ENCODE results near the gene RNGTT.
"Not testable (repeated sequence)": the region's sequence is repeated elsewhere in the genome, so short reads cannot be mapped to it uniquely, and the experiment has no call there.

Gene RNGTT

DNA sequence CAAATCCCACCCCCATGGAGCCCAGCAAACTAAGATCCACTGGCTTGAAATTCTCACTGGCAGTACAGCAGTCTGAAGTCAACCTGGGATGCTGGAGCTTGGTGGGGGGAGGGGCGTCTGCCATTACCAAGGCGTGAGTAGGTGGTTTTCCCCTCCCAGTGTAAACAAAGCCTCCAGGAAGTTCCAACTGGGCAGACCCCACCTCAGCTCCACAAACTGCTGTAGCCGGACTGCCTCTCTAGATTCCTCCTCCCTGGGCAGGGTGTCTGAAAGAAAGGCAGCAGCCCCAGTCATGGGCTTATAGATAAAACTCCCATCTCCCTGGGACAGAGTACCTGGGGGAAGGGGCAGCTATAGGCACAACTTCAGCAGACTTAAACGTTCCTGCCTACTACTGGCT, 135.8 kb downstream of the RNGTT start:
- H3K9ac ChIP-seq (ENCODE audit: low read depth in 1 of 2, low read length in 2 of 2); H3K4me3 ChIP-seq (ENCODE audit: low read depth in 1 of 2, low read length in 2 of 2); H3K27ac ChIP-seq (ENCODE audit: low read depth, low read length); H3K4me1 ChIP-seq (ENCODE audit: control insufficient read depth in 1 of 2, insufficient read depth in 2 of 2, low read length in 2 of 2); H3K36me3 ChIP-seq (ENCODE audit: control insufficient read depth in 1 of 2, insufficient read depth in 2 of 2, low read length in 2 of 2); H3K9me3 ChIP-seq (ENCODE audit: control insufficient read depth in 1 of 2, low read length in 2 of 2); H3K27me3 ChIP-seq (ENCODE audit: control insufficient read depth in 1 of 2, insufficient read depth in 2 of 2, low read length in 2 of 2): not testable (repeated sequence)

DNA sequence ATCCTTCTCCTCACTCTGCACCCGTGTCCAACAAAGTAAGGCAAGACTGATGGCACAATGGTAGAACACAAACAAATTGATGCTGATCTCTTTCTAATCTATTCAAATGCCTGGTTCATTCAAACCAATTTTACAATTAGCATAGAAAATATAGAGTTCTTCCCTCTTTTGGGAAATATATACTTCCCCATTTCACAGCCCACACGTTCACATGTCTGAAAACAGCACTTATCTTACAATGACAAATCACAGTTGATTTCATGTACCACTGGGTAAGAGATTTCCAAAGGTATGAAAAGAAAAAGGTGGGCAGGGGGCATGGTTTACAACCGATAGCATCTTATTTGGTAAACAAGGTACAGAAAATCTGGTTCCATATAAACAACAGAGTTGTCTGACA, 137.6 kb downstream of the RNGTT start:
- Histone ChIP-seq H3K27me3 (ENCODE audit: control insufficient read depth in 1 of 2, insufficient read depth in 2 of 2, low read length in 2 of 2) (no peaks in the 10 kb centered on the region), H3K36me3 (ENCODE audit: control insufficient read depth in 1 of 2, insufficient read depth in 2 of 2, low read length in 2 of 2) (no peaks in the 10 kb centered on the region), H3K27ac (ENCODE audit: low read depth, low read length) (no peak overlapping the region)

DNA sequence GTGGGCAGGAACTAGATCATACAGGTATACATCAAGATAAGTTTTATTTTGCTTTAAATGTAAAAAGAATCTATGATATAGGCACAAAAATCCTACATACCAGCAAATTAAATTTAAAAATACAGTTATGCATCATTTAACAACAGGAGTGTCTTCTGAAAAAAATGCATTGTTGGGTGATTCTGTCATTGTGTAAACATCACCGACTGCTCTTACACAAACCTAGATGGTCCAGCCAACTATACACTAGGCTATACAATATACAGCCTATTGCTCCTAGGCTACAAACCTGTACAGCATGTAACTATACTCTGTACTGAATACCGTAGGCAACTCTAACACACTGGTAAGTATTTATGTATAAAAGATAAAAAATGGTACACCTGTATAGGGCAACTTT, 139.4 kb downstream of the RNGTT start:
- Histone ChIP-seq H3K4me1 (ENCODE audit: control insufficient read depth in 1 of 2, insufficient read depth in 2 of 2, low read length in 2 of 2) (no peaks in the 10 kb centered on the region), H3K4me3 (ENCODE audit: low read depth in 1 of 2, low read length in 2 of 2) (no peak overlapping the region), H3K9me3 (ENCODE audit: control insufficient read depth in 1 of 2, low read length in 2 of 2) (no peaks in the 10 kb centered on the region), H3K27ac (ENCODE audit: low read depth, low read length) (no peak overlapping the region), H3K27me3 (ENCODE audit: control insufficient read depth in 1 of 2, insufficient read depth in 2 of 2, low read length in 2 of 2) (no peaks in the 10 kb centered on the region), H3K9ac (ENCODE audit: low read depth in 1 of 2, low read length in 2 of 2) (no peak overlapping the region), H3K36me3 (ENCODE audit: control insufficient read depth in 1 of 2, insufficient read depth in 2 of 2, low read length in 2 of 2) (no peaks in the 10 kb centered on the region)

More for the DNA sequence above, 137.6 kb downstream of the RNGTT start:
- Histone ChIP-seq H3K9me3 (ENCODE audit: control insufficient read depth in 1 of 2, low read length in 2 of 2) (no peaks in the 10 kb centered on the region), H3K4me1 (ENCODE audit: control insufficient read depth in 1 of 2, insufficient read depth in 2 of 2, low read length in 2 of 2) (no peaks in the 10 kb centered on the region), H3K9ac (ENCODE audit: low read depth in 1 of 2, low read length in 2 of 2) (no peak overlapping the region), H3K4me3 (ENCODE audit: low read depth in 1 of 2, low read length in 2 of 2) (no peak overlapping the region)

DNA sequence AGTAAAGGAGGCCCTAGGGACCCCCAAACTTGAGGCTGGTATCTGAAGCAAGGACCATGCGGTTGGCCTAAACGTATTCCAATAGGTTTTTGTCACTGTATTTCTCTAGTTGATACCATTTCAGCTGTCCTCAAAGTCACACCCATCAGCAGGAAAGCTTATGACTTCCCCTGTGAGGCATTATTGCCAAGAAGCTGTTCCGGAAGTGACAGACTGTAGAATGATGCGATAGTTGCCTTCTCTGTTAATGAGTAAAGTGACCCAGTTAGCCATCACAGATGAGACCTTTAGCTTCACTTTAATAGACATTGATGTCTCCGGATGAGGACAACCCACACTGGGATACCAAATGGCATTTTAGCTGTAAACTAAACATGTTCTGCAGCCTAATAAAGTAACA, 147.9 kb downstream of the RNGTT start:
- Histone ChIP-seq H3K27me3 (ENCODE audit: control insufficient read depth in 1 of 2, insufficient read depth in 2 of 2, low read length in 2 of 2) (no peaks in the 10 kb centered on the region), H3K4me1 (ENCODE audit: control insufficient read depth in 1 of 2, insufficient read depth in 2 of 2, low read length in 2 of 2) (no peaks in the 10 kb centered on the region), H3K4me3 (ENCODE audit: low read depth in 1 of 2, low read length in 2 of 2) (no peak overlapping the region), H3K27ac (ENCODE audit: low read depth, low read length) (no peak overlapping the region), H3K9me3 (ENCODE audit: control insufficient read depth in 1 of 2, low read length in 2 of 2) (no peaks in the 10 kb centered on the region), H3K9ac (ENCODE audit: low read depth in 1 of 2, low read length in 2 of 2) (no peak overlapping the region), H3K36me3 (ENCODE audit: control insufficient read depth in 1 of 2, insufficient read depth in 2 of 2, low read length in 2 of 2) (no peaks in the 10 kb centered on the region)

DNA sequence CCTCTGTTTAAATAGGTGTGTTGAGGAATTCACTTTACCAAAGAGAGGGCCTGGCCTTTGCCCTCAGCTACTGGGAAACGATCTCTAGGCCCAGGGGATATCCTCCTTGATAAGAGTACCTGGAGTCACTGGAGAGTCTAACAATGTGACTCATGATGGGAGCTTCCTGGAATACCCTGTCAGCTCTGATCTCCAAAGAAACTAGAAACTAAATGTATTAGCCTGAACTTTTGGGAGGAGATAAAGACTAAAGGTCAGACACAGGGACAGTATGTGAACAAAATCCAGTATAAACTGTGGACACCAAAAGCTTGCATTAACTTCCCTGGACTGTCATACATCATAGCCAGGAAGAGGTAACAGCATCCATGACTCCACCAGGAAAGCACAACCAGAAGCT, 148.5 kb downstream of the RNGTT start:
- Histone ChIP-seq H3K27me3 (ENCODE audit: control insufficient read depth in 1 of 2, insufficient read depth in 2 of 2, low read length in 2 of 2) (no peaks in the 10 kb centered on the region), H3K4me3 (ENCODE audit: low read depth in 1 of 2, low read length in 2 of 2) (no peak overlapping the region), H3K4me1 (ENCODE audit: control insufficient read depth in 1 of 2, insufficient read depth in 2 of 2, low read length in 2 of 2) (no peaks in the 10 kb centered on the region), H3K9ac (ENCODE audit: low read depth in 1 of 2, low read length in 2 of 2) (no peak overlapping the region), H3K36me3 (ENCODE audit: control insufficient read depth in 1 of 2, insufficient read depth in 2 of 2, low read length in 2 of 2) (no peaks in the 10 kb centered on the region), H3K27ac (ENCODE audit: low read depth, low read length) (no peak overlapping the region), H3K9me3 (ENCODE audit: control insufficient read depth in 1 of 2, low read length in 2 of 2) (no peaks in the 10 kb centered on the region)

DNA sequence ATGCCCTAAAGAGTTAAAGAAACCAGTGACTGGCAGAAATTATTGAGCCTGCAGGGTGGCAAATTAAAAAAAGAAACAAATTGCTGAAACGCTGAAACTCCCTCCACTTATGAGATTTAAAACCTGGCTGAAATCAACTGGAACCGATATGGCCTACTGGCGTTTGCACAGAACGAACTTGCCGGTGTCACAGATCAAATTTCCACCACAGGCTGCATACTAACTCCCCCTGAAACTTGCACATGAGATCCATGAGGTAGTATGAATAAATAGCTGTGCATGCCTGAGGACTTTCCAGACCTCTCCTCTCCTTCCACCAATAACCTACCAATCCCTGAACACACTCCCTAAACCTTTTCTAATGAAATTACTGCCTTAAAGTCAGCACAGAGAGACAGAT, 150.4 kb downstream of the RNGTT start:
- H3K36me3 ChIP-seq (ENCODE audit: control insufficient read depth in 1 of 2, insufficient read depth in 2 of 2, low read length in 2 of 2), result no peaks in the 10 kb centered on the region
- no peaks in the 10 kb centered on the region for H3K27me3 ChIP-seq (ENCODE audit: control insufficient read depth in 1 of 2, insufficient read depth in 2 of 2, low read length in 2 of 2)
- H3K4me3 ChIP-seq (ENCODE audit: low read depth in 1 of 2, low read length in 2 of 2), result no peak overlapping the region
- H3K9me3 ChIP-seq (ENCODE audit: control insufficient read depth in 1 of 2, low read length in 2 of 2), result no peaks in the 10 kb centered on the region
- H3K27ac ChIP-seq (ENCODE audit: low read depth, low read length), result no peak overlapping the region
- H3K4me1 ChIP-seq (ENCODE audit: control insufficient read depth in 1 of 2, insufficient read depth in 2 of 2, low read length in 2 of 2), result no peaks in the 10 kb centered on the region
- no peak overlapping the region for H3K9ac ChIP-seq (ENCODE audit: low read depth in 1 of 2, low read length in 2 of 2)

DNA sequence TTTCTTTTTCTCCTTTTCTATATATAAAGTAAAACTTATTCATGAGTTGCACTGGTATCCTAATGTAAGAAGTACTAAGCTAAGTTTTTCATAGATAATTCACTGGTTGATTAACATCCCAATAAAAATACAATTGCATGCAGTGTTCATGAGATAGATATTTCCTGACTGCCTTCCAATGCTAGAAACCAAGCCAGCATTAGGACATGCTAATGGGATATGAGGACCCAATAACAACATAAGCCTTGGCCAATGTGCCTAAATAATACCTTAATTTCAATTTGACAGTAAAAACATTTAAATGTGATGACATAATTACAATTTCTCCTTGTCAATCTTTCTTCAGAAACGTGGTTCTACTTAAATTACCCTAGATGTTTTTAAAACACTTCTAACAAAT, 152.7 kb downstream of the RNGTT start:
- Histone ChIP-seq H3K9me3 (ENCODE audit: control insufficient read depth in 1 of 2, low read length in 2 of 2) (peaks cover 5 to 10% of the 10 kb centered on the region in 2 donors), H3K27me3 (ENCODE audit: control insufficient read depth in 1 of 2, insufficient read depth in 2 of 2, low read length in 2 of 2) (no peaks in the 10 kb centered on the region), H3K4me1 (ENCODE audit: control insufficient read depth in 1 of 2, insufficient read depth in 2 of 2, low read length in 2 of 2) (no peaks in the 10 kb centered on the region), H3K36me3 (ENCODE audit: control insufficient read depth in 1 of 2, insufficient read depth in 2 of 2, low read length in 2 of 2) (no peaks in the 10 kb centered on the region), H3K4me3 (ENCODE audit: low read depth in 1 of 2, low read length in 2 of 2) (no peak overlapping the region), H3K9ac (ENCODE audit: low read depth in 1 of 2, low read length in 2 of 2) (no peak overlapping the region), H3K27ac (ENCODE audit: low read depth, low read length) (no peak overlapping the region)

DNA sequence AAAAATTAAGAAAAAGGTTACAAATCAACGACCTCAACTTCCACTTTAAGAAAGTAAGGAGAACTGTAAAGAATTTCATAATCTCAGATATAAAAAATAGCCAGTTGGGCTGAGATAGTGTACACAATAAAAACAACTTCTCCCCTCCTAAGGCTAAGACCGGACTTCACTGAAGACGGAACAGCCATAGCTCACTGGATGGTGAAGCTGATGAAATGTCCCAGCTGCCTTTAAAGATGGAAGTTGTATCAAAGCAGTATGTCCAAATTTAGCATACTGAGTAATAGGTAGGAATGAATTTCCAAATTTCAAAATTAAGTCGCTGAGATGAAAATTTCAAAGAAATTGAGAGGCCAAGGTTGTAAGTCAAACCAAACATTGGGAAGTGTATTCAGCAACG, 153.3 kb downstream of the RNGTT start:
- no peak overlapping the region for H3K27ac ChIP-seq (ENCODE audit: low read depth, low read length)
- H3K27me3 ChIP-seq (ENCODE audit: control insufficient read depth in 1 of 2, insufficient read depth in 2 of 2, low read length in 2 of 2), result no peaks in the 10 kb centered on the region
- no peak overlapping the region for H3K9ac ChIP-seq (ENCODE audit: low read depth in 1 of 2, low read length in 2 of 2)
- no peaks in the 10 kb centered on the region for H3K36me3 ChIP-seq (ENCODE audit: control insufficient read depth in 1 of 2, insufficient read depth in 2 of 2, low read length in 2 of 2)
- peaks cover 5 to 10% of the 10 kb centered on the region in 2 donors for H3K9me3 ChIP-seq (ENCODE audit: control insufficient read depth in 1 of 2, low read length in 2 of 2)
- H3K4me1 ChIP-seq (ENCODE audit: control insufficient read depth in 1 of 2, insufficient read depth in 2 of 2, low read length in 2 of 2), result no peaks in the 10 kb centered on the region
- H3K4me3 ChIP-seq (ENCODE audit: low read depth in 1 of 2, low read length in 2 of 2), result no peak overlapping the region

DNA sequence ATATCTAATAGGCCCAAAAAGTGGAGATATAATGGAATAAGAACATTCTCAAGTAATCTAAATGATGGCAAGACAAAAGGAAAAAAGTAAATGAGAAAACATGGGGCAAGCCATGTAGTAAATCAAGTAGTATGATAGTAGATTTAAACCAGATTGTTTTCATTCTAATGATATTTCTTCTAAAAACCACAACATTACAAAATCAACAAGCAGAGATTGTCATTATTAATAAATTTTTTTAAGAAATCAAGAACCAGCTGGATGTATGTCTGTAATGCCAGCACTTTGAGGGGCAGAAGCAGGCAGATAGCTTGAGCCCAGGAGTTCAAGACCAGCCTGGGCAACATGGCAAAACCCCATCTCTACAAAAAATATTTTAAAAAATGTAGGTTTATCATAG, 155.0 kb downstream of the RNGTT start:
- H3K4me1 ChIP-seq (ENCODE audit: control insufficient read depth in 1 of 2, insufficient read depth in 2 of 2, low read length in 2 of 2), result no peaks in the 10 kb centered on the region

DNA sequence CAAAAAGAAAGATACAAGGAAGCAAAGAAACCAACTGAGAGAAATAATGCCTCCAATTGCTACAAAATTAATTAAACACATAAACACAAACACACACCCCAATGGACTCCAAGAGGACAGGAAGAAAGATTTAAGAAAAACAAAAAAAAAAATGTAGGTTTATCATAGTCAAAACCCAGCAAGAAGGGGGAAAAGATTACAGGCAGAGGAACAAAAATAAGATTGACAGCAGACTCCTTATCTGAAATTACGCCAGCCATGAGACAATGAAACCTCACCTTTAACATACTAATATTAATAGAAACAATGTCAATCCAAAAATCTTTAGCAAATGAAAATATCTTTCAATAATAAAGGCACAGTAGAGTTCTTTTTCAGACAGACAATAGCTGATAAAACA, 155.8 kb downstream of the RNGTT start:
- no peaks in the 10 kb centered on the region for H3K36me3 ChIP-seq (ENCODE audit: control insufficient read depth in 1 of 2, insufficient read depth in 2 of 2, low read length in 2 of 2)
- no peaks in the 10 kb centered on the region for H3K4me1 ChIP-seq (ENCODE audit: control insufficient read depth in 1 of 2, insufficient read depth in 2 of 2, low read length in 2 of 2)
- no peak overlapping the region for H3K9ac ChIP-seq (ENCODE audit: low read depth in 1 of 2, low read length in 2 of 2)
- no peaks in the 10 kb centered on the region for H3K27me3 ChIP-seq (ENCODE audit: control insufficient read depth in 1 of 2, insufficient read depth in 2 of 2, low read length in 2 of 2)
- H3K27ac ChIP-seq (ENCODE audit: low read depth, low read length), result no peak overlapping the region
- H3K4me3 ChIP-seq (ENCODE audit: low read depth in 1 of 2, low read length in 2 of 2), result no peak overlapping the region
- H3K9me3 ChIP-seq (ENCODE audit: control insufficient read depth in 1 of 2, low read length in 2 of 2), result peaks cover 5 to 10% of the 10 kb centered on the region in 2 donors

More for the DNA sequence above, 155.0 kb downstream of the RNGTT start:
- no peak overlapping the region for H3K27ac ChIP-seq (ENCODE audit: low read depth, low read length)
- H3K27me3 ChIP-seq (ENCODE audit: control insufficient read depth in 1 of 2, insufficient read depth in 2 of 2, low read length in 2 of 2), result no peaks in the 10 kb centered on the region
- H3K9ac ChIP-seq (ENCODE audit: low read depth in 1 of 2, low read length in 2 of 2), result no peak overlapping the region
- H3K36me3 ChIP-seq (ENCODE audit: control insufficient read depth in 1 of 2, insufficient read depth in 2 of 2, low read length in 2 of 2), result no peaks in the 10 kb centered on the region
- no peak overlapping the region for H3K4me3 ChIP-seq (ENCODE audit: low read depth in 1 of 2, low read length in 2 of 2)
- H3K9me3 ChIP-seq (ENCODE audit: control insufficient read depth in 1 of 2, low read length in 2 of 2), result peaks cover 5 to 10% of the 10 kb centered on the region in 2 donors

DNA sequence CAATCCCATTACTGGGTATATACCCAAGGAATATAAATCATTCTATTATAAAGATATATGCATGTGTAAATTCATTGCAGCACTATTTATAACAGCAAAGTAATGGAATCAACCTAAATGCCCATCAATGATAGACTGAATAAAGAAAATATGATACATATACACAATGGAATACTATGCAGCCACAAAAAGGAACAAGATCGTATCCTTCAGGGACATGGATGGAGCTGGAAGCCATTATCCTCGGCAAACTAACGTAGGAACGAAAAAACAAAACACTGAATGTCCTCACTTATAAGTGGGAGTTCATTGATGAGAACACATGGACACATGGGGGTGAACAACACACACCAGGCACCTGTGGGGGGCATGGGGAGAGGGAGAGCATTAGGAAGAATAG, 156.7 kb downstream of the RNGTT start:
- no peak overlapping the region for H3K27ac ChIP-seq (ENCODE audit: low read depth, low read length)
- H3K9ac ChIP-seq (ENCODE audit: low read depth in 1 of 2, low read length in 2 of 2), result no peak overlapping the region
- H3K36me3 ChIP-seq (ENCODE audit: control insufficient read depth in 1 of 2, insufficient read depth in 2 of 2, low read length in 2 of 2), result no peaks in the 10 kb centered on the region
- H3K4me3 ChIP-seq (ENCODE audit: low read depth in 1 of 2, low read length in 2 of 2), result no peak overlapping the region
- H3K27me3 ChIP-seq (ENCODE audit: control insufficient read depth in 1 of 2, insufficient read depth in 2 of 2, low read length in 2 of 2), result no peaks in the 10 kb centered on the region
- no peaks in the 10 kb centered on the region for H3K4me1 ChIP-seq (ENCODE audit: control insufficient read depth in 1 of 2, insufficient read depth in 2 of 2, low read length in 2 of 2)
- peaks cover 5 to 10% of the 10 kb centered on the region in 2 donors for H3K9me3 ChIP-seq (ENCODE audit: control insufficient read depth in 1 of 2, low read length in 2 of 2)

All from duodenal mucosa (tissue), 2 donors.